ENCODE measurements around the gene HECW1.
"Not testable (repeated sequence)": the region's sequence is repeated elsewhere in the genome, so short reads cannot be mapped to it uniquely, and the experiment has no call there.

Gene HECW1

GRCh38 chr7:43112459-43112940 is at the start of gene HECW1:
TSS of gene HECW1 (plus strand) at chr7:43112647. CDS start at chr7:43243906, 131,259 bp downstream.
- no peak for DNase-seq (ENCODE audit: low spot score)

DNA sequence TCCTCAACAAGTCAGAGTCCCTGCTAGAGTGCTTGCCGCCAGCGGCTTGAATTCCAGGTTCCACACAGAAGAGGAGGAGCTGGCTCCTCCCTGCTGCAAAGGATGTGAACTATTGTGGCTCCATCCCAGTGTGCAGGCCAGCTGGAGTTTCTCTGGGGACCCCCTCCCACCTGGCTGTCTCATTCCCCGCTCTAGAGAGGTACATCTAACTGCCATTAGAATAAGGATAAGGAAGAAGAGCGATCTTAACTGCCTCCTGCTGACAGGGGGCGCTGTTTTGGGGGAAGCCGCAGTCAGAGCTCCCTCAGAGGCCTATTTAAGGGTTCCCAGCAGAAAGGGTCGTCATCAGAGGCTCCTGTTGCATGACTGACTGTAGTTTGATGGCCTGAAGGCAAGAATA is 40.8 kb upstream of the HECW1 start:
- DNase-seq (ENCODE audit: low spot score): peak; percentile 57

GRCh38 chr7:43072530-43072929 is 39.9 kb upstream of the HECW1 start:
- no peak for DNase-seq (ENCODE audit: low spot score)

- DNase-seq (ENCODE audit: low spot score): not testable (repeated sequence)
Observed at GRCh38 chr7:43073811-43074210, 38.6 kb upstream of the HECW1 start.

DNA sequence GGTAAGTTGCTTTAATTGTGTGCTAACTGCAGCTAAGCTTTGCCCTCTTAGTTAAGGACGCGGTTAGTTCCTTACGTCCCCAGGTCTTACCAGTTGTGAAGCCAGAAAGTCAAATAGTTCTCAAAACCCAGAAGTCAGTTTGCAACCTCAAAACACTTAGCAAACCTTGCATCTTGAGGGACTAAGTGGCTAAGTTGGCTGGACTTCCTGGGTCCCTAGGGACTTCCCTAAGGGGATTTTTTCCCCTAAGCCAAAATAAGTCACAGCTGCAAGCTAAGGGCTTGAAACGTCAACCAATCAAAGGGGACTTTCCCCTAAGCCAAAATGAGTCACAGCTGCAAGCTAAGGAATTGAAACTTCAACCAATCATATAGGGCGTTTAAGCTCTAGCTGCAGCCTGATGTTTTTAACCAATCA is 36.2 kb upstream of the HECW1 start:
- DNase-seq (ENCODE audit: low spot score): peak; percentile 38

GRCh38 chr7:43076606-43077005 is 35.8 kb upstream of the HECW1 start:
- no peak for DNase-seq (ENCODE audit: low spot score)

- no peak for DNase-seq (ENCODE audit: low spot score)
Observed at GRCh38 chr7:43077285-43077684, 35.2 kb upstream of the HECW1 start.

DNA sequence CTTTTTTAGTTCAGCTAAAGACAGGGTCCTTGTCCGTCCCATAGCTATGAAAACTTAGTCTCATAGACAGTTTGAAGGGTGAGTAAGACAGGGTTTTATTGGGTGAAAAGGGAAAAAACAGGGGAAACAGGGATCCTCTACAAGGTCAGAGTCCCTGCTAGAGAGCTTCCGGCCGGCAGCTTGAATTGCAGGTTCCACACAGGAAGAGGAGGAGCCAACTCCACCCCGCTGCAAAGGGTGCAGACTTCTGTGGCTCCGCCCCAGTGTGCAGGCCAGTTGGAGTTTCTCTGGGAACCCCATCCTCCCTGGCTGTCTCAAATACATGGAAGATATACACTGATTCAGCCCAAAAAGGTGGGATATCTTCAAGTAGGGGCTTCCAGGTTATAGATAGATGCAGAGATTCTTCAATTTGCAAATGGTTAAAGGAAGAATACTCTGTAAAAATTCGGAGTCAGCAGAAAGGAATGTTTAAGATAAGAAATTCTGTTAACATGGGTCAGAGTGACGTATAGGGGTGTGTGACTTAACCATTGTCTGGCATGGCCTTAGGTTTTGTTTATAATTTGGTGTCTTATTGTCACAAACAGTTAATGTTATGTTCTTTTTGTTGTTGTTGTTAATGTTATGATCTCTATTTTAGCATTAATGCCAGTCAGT is 34.6 kb upstream of the HECW1 start:
- peak; percentile 23 for DNase-seq (ENCODE audit: low spot score)

DNA sequence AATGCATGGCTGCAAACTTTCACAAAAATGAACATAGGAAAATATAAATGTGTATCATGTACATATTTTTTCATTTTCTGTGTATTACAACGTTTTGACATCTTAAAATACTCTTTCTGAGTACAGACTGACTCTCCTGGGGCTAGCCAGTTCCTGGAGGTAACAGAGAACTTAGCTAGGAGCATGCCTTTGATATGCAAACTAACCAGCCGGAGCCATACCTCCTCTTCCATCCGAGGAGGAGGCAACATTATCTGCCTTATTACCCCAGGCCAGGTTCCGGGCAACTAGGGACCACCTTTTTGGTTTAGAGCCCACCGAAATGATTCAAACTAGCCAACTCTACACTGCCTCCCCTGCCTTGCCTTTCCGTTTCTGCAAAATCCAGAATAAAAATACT is 33.7 kb upstream of the HECW1 start:
- DNase-seq (ENCODE audit: low spot score): no peak

DNA sequence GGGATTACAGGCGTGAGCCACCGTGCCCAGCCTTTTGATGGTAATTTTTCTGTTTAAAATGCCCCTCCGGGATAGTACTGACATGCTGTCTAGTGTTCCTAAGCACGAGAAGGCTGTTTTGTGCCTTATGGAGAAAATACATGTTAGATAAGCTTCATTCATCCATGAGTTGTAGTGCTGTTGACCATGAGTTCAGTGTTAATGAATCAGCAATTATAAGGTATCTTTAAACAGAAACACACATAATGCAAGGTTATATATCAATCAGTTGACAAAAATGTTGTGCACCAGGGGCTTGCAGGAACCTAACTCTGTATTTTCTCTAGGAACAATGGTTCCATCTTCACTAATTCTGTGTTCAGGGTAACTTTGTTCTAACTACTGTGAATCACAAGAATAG is 30.8 kb upstream of the HECW1 start:
- DNase-seq (ENCODE audit: low spot score): no peak

DNA sequence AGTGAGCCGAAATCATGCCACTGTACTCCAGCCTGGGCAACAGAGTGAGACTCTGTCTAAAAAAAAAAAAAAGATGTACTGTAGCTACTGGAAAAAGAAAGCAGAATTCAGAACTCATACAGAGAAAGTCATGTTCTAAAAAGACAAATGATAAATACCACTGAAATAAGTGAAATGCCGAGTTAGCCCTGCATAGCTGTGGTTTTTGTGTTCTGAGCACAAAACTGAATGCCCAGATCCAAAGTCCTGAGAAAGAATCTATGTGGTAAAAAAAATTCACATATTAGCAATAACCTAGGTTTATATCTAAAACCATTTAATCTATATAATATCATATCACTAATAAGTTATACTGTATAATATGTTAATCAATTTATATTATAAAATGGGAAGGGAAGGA is 29.3 kb upstream of the HECW1 start:
- DNase-seq (ENCODE audit: low spot score): no peak

- no peak for DNase-seq (ENCODE audit: low spot score)
Observed at GRCh38 chr7:43085017-43085416, 27.4 kb upstream of the HECW1 start.

DNA sequence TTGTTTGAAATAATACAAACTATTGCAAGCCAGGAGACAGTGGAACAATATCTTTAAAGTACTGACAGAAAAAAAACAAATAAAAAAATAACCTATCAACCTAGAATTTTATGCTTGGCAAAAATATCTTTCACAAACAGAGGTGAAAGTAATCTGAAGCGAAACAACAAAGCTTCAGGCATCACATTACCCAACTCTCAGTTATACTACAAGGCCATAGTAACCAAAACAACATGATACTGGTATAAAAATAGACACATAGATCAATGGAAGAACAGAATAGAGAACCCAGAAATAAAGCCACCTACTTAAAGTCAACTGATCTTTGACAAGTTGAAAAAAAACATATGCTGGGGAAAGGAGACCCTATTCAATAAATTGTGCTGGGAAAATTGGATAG is 26.5 kb upstream of the HECW1 start:
- no peak for DNase-seq (ENCODE audit: low spot score)

DNA sequence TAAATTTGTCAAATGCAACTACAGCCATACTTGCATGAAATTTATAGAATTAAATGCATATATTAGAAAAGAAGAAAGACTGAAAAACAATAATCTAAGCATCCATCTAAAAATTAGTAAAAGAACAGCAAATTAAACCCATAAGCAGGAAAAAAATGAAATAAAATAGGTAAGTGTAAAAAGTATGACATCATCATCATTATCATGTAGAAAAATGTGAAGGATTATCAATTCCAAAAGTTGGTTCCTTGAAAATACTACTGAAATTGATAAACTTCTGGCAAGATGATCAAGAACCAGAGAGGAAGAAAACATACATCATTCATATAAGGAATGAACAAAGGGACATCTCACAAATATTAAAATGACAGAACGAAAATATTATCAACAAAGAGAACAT is 19.6 kb upstream of the HECW1 start:
- no peak for DNase-seq (ENCODE audit: low spot score)

GRCh38 chr7:43096875-43097274 is 15.6 kb upstream of the HECW1 start:
- no peak for DNase-seq (ENCODE audit: low spot score)

DNA sequence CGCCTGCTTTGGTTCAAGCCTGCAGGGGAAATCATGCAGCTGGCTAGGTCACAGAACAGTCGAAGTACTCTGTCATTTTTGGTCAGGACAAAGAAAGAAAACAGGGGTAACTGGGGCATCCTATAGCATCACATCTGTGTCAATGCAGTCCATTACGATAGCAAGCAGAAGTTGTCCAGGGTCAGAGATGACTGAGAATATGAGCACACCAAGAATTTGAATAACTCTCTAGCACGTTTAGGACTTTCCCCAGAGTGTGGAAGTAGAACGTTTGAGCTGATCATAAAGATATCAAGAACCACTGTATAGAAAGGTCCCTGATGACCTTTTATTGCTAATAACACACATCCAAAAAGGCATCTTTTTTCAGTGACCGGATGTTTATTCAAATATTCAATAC is 12.7 kb upstream of the HECW1 start:
- DNase-seq (ENCODE audit: low spot score): no peak

GRCh38 chr7:43104874-43105520 is 7.5 kb upstream of the HECW1 start:
- no peak for DNase-seq (ENCODE audit: low spot score)

- no peak for DNase-seq (ENCODE audit: low spot score)
Observed at GRCh38 chr7:43105521-43106120, 6.8 kb upstream of the HECW1 start.

GRCh38 chr7:43108255-43109011 is 4.0 kb upstream of the HECW1 start:
- peak; percentile 79 for DNase-seq (ENCODE audit: low spot score)

DNA sequence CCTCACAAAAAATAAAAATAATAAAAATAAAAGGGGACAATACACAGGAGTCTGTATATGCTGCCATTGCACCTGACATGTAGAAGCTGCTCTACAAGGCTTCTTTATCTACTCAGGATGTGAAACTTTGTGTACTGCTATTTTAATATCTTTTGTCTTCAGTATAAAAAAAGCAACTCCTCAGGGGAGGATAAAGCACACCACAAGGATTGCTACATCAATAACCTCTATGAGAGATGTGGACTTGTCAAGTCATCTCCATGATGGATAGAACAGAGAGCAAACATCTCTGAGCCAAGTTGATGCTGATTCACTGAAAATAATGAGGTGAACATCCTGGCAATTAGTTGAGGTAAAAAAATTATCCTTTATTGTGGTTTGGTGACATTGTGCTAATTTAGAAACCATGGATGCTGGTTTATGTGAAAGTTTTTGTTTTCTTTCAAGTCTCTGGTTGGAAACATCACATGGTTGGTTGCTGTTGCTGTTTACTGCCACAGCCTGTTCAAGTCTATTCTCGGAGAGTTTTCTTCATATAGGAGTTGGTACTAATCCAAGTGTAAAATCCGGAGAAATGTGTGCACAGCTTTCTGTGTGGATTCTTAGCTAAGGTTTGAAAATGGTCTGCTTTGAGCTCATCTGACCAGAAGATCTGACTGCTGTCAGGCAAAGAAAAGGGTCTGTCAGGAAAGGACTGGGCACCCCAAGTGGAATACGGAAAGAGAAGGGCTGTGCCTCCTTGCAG is 1.5 kb upstream of the HECW1 start:
- no peak for DNase-seq (ENCODE audit: low spot score)

- DNase-seq (ENCODE audit: low spot score): no peak
Observed at GRCh38 chr7:43111630-43112458, 603 bp upstream of the HECW1 start.
